Karpas-422 (cell line): ENCODE results near the gene RIOK3. TPM values are rescaled to one million over a fixed set of nuclear protein-coding genes. Genes with fewer than 3 reads are reported as not detected.

Experiments used
- DNase-seq: peaks from one replicate; pipeline ENCODE4 v3.0.0-alpha.2; 2015
- H2AFZ ChIP-seq: fragments of 200-600 bp; sonication (generic); 2 replicates; pipeline ENCODE4 v1.6.1; 2014; ENCODE audit warnings: antibody characterized with exemption, low read length, mixed read lengths
- H3K27ac ChIP-seq: fragments of 200-600 bp; sonication (generic); 2 replicates; pipeline ENCODE4 v1.5.1; 2014; ENCODE audit warnings: mild to moderate bottlenecking, low read length, moderate library complexity
- H3K27me3 ChIP-seq: fragments of 200-600 bp; sonication (generic); 2 replicates; pipeline ENCODE4 v1.6.1; 2014; ENCODE audit warnings: low read length, mixed read lengths
- H3K36me3 ChIP-seq: fragments of 200-600 bp; sonication (generic); 2 replicates; pipeline ENCODE4 v1.6.1; 2014; ENCODE audit warnings: low read length, mixed read lengths; ENCODE audit not compliant: insufficient read depth
- H3K4me1 ChIP-seq: fragments of 200-600 bp; sonication (generic); 2 replicates; pipeline ENCODE4 v1.6.1; 2014; ENCODE audit warnings: mild to moderate bottlenecking, low read length, mixed read lengths
- H3K4me2 ChIP-seq: fragments of 200-600 bp; sonication (generic); 2 replicates; pipeline ENCODE4 v1.6.1; 2014; ENCODE audit warnings: low read length, low read depth, mild to moderate bottlenecking; ENCODE audit not compliant: poor library complexity, severe bottlenecking
- H3K4me3 ChIP-seq: fragments of 200-600 bp; sonication (generic); 2 replicates; pipeline ENCODE4 v1.5.1; 2014; ENCODE audit warnings: mild to moderate bottlenecking, antibody characterized with exemption, low read length, mixed read lengths
- H3K79me2 ChIP-seq: fragments of 200-600 bp; sonication (generic); 2 replicates; pipeline ENCODE4 v1.6.1; 2014; ENCODE audit warnings: mild to moderate bottlenecking, low read length, mixed read lengths
- H3K9ac ChIP-seq: fragments of 200-600 bp; sonication (generic); 2 replicates; pipeline ENCODE4 v1.6.0; 2014; ENCODE audit warnings: low read length
- H3K9me2 ChIP-seq: fragments of 200-600 bp; sonication (generic), shearing (Covaris generic); replicated peaks from 2 replicates; pipeline ENCODE4 v1.6.0; 2014; ENCODE audit warnings: mild to moderate bottlenecking, low read length, moderate library complexity; ENCODE audit not compliant: insufficient read depth
- H3K9me3 ChIP-seq: fragments of 300-700, 200-600 bp; sonication (generic); 2 replicates; pipeline ENCODE4 v1.6.1; 2014; ENCODE audit warnings: low read length, mixed read lengths
- H4K20me1 ChIP-seq: fragments of 200-600 bp; sonication (generic); 2 replicates; pipeline ENCODE4 v1.6.1; 2014; ENCODE audit warnings: mild to moderate bottlenecking, antibody characterized with exemption, low read length, low read depth; ENCODE audit not compliant: insufficient read depth
- total RNA-seq: library from RNA; depleted of rRNA; stranded (reverse); fragments of >200 nt; shearing (Covaris generic); gene quantifications from 2 replicates; pipeline ENCODE4 v1.2.3, GENCODE V29; 2014; ENCODE audit warnings: low replicate concordance

RIOK3 gene
- total RNA-seq, 1 experiment from 2014 or later, result 31.1 TPM

GRCh38 chr18:23495723-23496440, 42.8 kb downstream of the RIOK3 start:
- Histone ChIP-seq H3K4me2 (no peak overlapping the region), H3K9me2 (no peaks in the 10 kb centered on the region), H3K27ac (no peak overlapping the region), H3K9me3 (no peaks in the 10 kb centered on the region), H3K4me3 (no peak overlapping the region), H2AFZ (no peak overlapping the region), H3K27me3 (no peaks in the 10 kb centered on the region), H3K4me1 (no peaks in the 10 kb centered on the region; the same call in 1 of the 2 replicates), H4K20me1 (no peaks in the 10 kb centered on the region), H3K36me3 (no peaks in the 10 kb centered on the region), H3K9ac (no peak overlapping the region), H3K79me2 (no peaks in the 10 kb centered on the region)
- no peak for DNase-seq

GRCh38 chr18:23498117-23498516, 45.0 kb downstream of the RIOK3 start:
- no peak overlapping the region for H2AFZ ChIP-seq
- H3K4me1 ChIP-seq, result peaks cover 10% of the 10 kb centered on the region
- no peaks in the 10 kb centered on the region for H4K20me1 ChIP-seq
- H3K4me2 ChIP-seq, result no peak overlapping the region
- H3K9me3 ChIP-seq, result no peaks in the 10 kb centered on the region
- H3K4me3 ChIP-seq, result no peak overlapping the region
- H3K9ac ChIP-seq, result no peak overlapping the region
- H3K27me3 ChIP-seq, result no peaks in the 10 kb centered on the region
- H3K36me3 ChIP-seq, result no peaks in the 10 kb centered on the region
- DNase-seq, result no peak
- H3K9me2 ChIP-seq, result no peaks in the 10 kb centered on the region
- no peaks in the 10 kb centered on the region for H3K79me2 ChIP-seq
- H3K27ac ChIP-seq, result no peak overlapping the region

- Histone ChIP-seq H3K9me2 (no peaks in the 10 kb centered on the region), H3K36me3 (no peaks in the 10 kb centered on the region), H3K9ac (no peak overlapping the region), H3K27ac (no peak overlapping the region), H3K27me3 (no peaks in the 10 kb centered on the region), H3K9me3 (no peaks in the 10 kb centered on the region), H3K79me2 (peaks cover 5% of the 10 kb centered on the region), H3K4me1 (peaks cover 10% of the 10 kb centered on the region), H2AFZ (no peak overlapping the region; the same call in 1 of the 2 replicates), H3K4me3 (no peak overlapping the region), H3K4me2 (no peak overlapping the region), H4K20me1 (no peaks in the 10 kb centered on the region)
- peak; percentile 90 for DNase-seq
Observed at GRCh38 chr18:23498877-23499276, 45.8 kb downstream of the RIOK3 start.

- Histone ChIP-seq H2AFZ (no peak overlapping the region; the same call in 1 of the 2 replicates), H3K27me3 (no peaks in the 10 kb centered on the region), H3K79me2 (peaks cover 10% of the 10 kb centered on the region), H3K4me3 (no peak overlapping the region), H3K27ac (no peak overlapping the region), H3K36me3 (no peaks in the 10 kb centered on the region), H3K9ac (no peak overlapping the region), H3K4me2 (no peak overlapping the region), H3K9me2 (no peaks in the 10 kb centered on the region), H3K9me3 (no peaks in the 10 kb centered on the region), H3K4me1 (peaks cover 12% of the 10 kb centered on the region), H4K20me1 (no peaks in the 10 kb centered on the region)
- no peak for DNase-seq
Observed at GRCh38 chr18:23499291-23499781, 46.2 kb downstream of the RIOK3 start.

- Histone ChIP-seq H3K9ac (no peak overlapping the region), H3K4me3 (no peak overlapping the region), H3K9me2 (no peaks in the 10 kb centered on the region), H3K27me3 (no peaks in the 10 kb centered on the region), H3K9me3 (no peaks in the 10 kb centered on the region), H3K27ac (no peak overlapping the region), H4K20me1 (no peaks in the 10 kb centered on the region), H3K4me2 (no peak overlapping the region), H3K79me2 (peaks cover 32% of the 10 kb centered on the region), H2AFZ (no peak overlapping the region), H3K36me3 (no peaks in the 10 kb centered on the region; the same call in 1 of the 2 replicates), H3K4me1 (peaks cover 24% of the 10 kb centered on the region)
- no peak for DNase-seq
Observed at GRCh38 chr18:23501626-23502025, 48.5 kb downstream of the RIOK3 start.

GRCh38 chr18:23502516-23503037, 49.5 kb downstream of the RIOK3 start:
- H3K27ac ChIP-seq, result no peak overlapping the region
- no peaks in the 10 kb centered on the region for H3K27me3 ChIP-seq
- peak overlapping the region; percentile 90 for H3K4me2 ChIP-seq
- peak; percentile 50 for DNase-seq
- peaks cover 5% of the 10 kb centered on the region; the same call in 1 of the 2 replicates for H3K36me3 ChIP-seq
- H3K9ac ChIP-seq, result peak overlapping the region; percentile 84
- H3K9me2 ChIP-seq, result no peaks in the 10 kb centered on the region
- peak overlapping the region; percentile 93 for H2AFZ ChIP-seq
- no peaks in the 10 kb centered on the region for H4K20me1 ChIP-seq
- H3K4me3 ChIP-seq, result peak overlapping the region; percentile 93
- H3K79me2 ChIP-seq, result peaks cover 41% of the 10 kb centered on the region
- H3K4me1 ChIP-seq, result peaks cover 24% of the 10 kb centered on the region
- H3K9me3 ChIP-seq, result no peaks in the 10 kb centered on the region

- Histone ChIP-seq H3K4me3 (peak within 1 kb of the TSS; percentile 93), H3K9me3 (no peaks in the 10 kb centered on the region), H3K4me2 (peak within 1 kb of the TSS; percentile 90), H2AFZ (peak within 1 kb of the TSS; percentile 93), H3K4me1 (peaks cover 24% of the 10 kb centered on the region), H3K9me2 (no peaks in the 10 kb centered on the region), H3K36me3 (peaks cover 12% of the 10 kb centered on the region), H3K79me2 (peaks cover 48% of the 10 kb centered on the region), H3K9ac (peak within 1 kb of the TSS; percentile 84), H3K27me3 (no peaks in the 10 kb centered on the region), H4K20me1 (no peaks in the 10 kb centered on the region), H3K27ac (0 out of 2 replicates have a peak within 1 kb of the TSS, but pooled peaks have one; percentile 29)
- DNase-seq, result peak; percentile 98
Observed at GRCh38 chr18:23503038-23503962, 50.2 kb downstream of the RIOK3 start, which contains the start of gene RMC1. Gene RMC1, plus strand, starts transcription at chr18:23503511. Its CDS starts 108 bp downstream, at chr18:23503619.
